Activated CD8-positive, alpha-beta memory T cell treated with anti-CD3 and anti-CD28 coated beads for 48 hours (primary cell): ENCODE measurements around the gene ABCC6.
"Not testable (repeated sequence)": the region's sequence is repeated elsewhere in the genome, so short reads cannot be mapped to it uniquely, and the experiment has no call there.

Experiments used
- DNase-seq, 3 experiments: peaks; one replicate each; pipeline ENCODE4 v3.0.0-alpha.2; 2020; ENCODE audit warnings: low read depth in 2 of 3, low spot score in 2 of 3

ABCC6 gene

DNA sequence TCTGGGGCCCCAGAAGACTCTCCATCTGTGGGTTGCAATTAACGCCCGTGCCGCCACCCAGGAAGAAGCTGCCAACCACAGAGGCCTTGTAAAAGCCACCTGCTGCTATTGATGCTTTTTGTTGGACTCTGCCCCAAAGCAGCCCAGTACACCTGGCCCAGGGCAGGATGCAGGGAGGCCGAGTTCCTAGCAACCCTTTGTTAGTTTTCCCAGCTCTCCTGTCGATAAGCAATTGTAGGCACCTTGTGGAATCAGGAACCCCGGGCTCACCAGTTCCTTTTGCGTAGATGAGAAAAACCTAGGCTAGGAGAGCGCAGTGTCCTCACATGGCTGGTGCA lies 103.3 kb downstream of the ABCC6 start:
- DNase-seq = no peak

DNA sequence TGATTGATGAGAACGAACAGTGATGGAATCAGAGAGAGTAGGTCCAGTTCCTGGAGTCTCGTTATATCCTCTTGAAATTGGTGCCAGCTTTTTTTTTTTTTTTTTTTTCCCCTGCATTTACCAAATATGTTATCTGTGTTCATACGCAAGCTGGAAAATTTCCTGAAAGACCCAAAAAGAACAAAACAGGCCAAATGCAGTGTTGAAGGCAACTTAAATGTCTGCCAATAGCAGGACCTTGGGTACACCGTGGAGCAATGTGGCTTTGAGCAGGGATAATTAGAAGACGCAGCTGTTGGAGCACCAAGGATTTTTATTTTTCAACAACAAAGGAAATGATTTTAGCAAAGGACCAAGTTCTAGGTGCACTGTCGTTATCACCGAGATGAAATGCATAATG lies 105.0 kb downstream of the ABCC6 start:
- DNase-seq = no peak

DNA sequence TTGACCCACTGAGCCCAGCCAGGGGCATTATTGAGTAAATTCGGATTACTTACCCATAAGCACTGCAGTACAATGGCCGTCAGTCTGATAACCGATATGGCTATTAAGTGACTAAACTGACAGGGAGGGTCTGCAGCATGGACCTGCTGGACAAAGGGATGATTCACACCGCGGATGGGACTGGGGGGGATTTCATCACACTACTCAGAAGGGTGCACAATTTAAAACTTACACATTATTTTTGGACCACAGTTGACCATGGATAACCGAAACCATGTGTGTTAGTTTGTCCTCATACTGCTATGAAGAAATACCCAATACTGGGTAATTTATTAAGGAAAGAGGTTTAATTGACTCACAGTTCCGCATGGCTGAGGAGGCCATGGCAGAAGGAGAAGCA lies 106.5 kb downstream of the ABCC6 start:
- DNase-seq = no peak

DNA sequence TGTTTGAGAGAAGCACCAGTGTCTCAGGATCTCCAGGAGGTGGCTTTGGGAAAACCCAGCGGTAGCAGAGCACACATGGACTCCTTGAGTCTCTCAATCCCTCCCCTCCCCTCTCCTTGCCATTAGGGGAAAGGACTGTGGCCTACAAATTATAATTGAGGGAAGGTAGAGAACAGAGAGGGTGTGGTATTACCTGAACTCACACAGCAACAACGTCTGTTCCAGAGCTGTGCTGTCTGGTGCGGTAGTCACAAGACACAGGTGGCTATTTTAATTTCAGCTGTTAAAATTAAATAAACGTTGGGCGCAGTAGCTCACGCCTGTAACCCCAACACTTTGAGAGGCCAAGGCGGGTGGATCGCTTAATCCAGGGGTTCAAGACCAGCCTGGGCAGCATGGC lies 110.2 kb downstream of the ABCC6 start:
- no peak for DNase-seq

DNA sequence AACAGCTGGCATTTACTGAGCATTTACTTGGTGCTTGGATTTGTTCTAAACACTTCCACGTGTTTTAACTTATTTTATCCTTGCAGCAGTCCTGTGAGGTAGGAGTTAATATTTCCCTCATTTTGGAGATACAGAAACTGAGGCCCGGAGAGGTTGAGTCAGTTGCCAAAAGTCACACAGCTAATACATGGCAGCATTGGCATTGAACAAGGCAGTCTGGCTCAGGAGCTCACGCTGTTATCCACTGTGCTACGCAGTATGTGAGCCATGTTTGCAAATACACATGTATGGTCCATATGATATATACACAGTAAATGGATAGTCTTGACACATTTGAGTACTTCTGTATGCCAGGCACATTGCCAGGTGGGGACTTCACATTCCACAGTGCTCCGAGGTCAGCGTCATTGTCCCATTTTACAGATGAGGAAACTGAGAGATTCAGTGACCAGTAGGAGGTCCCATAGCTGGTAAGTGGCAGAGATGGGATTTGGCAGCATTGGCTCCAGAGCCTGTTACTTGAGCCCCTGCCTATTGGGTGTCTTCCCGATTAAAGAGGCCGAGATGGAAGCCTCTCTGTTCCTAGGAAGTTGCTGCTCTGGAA lies 110.7 kb downstream of the ABCC6 start:
- no peak for DNase-seq

DNA sequence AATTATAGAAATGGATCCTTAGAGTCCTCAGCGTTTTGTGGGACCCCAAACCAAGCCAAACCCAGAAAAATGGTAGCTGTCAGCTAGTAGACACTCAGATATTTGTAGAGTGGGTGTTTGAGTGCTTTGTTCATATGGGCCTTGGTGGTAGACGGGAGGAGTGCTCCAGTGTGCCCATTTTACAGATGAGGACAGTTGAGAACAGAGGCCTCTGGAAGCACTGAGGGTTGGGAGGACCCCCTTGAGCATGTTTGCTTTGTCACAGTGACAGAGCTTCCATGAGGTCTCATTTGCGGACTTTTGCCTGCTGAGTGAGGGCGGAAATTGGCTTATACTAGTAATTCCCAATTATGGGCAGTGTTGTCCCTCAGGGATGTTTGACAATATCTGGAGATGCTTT lies 111.7 kb downstream of the ABCC6 start:
- DNase-seq = no peak

DNA sequence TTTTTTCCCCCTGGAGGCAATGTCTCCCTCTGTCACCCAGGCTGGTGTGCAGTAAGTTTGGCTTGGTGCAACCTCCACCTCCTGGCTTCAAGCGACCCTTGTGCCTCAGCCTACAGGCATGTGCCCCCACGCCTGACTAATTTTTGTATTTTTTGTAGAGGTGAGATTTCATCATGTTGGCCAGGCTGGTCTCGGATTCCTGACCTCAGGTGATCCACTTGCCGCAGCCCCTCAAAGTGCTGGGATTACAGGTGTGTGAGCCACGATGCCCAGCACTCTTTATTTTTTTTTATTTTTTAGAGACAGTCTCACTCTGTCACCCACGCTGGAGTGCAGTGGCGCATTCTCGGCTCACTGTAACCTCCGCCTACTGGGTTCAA lies 113.2 kb downstream of the ABCC6 start:
- no peak for DNase-seq

DNA sequence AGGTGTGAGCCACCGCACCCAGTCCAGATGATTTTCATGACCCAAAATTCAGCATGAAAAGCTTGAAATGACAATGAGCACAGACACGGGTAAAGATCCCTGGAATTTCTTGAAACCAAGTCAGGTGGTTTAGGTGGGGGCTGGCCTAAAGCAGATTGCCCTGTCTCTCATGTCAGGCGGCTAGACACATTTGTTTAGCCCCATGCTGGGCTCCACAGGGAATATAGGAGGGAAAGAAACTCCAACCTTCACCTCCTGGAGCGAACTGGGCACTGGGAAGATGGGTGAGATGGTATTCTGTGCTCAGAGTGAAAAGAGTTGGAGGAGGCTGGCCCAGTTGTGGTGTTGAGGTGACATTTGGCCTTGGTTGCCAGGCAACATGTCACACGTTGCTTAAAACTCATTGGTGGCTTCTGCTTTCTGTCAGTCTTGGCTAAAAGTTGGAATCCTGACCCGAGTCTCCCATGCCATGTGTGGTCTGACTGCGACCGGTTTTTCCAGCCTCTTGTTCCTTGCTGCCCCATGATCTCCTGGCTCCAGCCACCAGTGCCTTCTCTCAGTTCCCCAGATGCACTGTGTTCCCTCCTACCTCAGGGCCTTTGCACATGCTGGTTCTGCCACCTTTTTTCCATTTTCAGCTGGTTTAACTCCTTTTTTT lies 113.7 kb downstream of the ABCC6 start:
- no peak for DNase-seq

DNA sequence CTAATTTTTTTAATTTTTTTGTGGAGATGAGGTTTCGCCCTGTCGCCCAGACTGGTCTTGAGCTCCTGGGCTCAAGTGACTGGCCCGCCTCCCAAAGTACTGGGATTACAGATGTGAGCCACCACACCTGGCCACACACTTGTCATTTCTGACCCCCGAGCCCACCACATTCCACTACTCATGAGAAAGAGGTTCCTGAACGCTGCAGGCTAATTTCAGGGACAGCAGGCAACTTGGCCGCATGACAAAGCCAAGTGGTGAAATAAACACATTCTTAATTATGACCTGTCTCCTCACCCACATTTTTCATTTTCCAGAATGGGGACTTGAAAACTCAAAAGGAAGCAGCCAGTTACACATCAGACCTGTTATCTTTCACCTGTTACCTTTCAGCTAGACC lies 114.5 kb downstream of the ABCC6 start:
- DNase-seq = no peak

DNA sequence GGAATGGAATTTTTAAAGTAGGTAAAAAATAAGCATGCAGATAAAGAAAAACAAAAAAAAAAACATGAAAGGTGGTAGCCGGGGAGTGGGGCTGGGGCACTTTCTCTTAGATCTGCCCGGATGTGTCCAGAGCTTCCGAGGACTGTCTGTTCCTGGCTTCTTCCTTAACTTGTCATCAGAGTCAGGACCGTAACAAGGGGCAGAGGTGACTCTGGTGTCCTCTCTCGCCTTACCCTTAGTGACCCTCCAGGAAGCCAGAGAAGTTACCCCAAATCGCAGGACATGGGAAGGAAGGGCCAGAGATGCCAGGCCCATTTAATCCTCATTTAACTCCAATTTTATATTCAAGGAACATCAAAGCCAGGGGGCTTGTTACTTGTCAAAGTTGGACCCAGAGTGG lies 115.5 kb downstream of the ABCC6 start:
- DNase-seq = no peak

DNA sequence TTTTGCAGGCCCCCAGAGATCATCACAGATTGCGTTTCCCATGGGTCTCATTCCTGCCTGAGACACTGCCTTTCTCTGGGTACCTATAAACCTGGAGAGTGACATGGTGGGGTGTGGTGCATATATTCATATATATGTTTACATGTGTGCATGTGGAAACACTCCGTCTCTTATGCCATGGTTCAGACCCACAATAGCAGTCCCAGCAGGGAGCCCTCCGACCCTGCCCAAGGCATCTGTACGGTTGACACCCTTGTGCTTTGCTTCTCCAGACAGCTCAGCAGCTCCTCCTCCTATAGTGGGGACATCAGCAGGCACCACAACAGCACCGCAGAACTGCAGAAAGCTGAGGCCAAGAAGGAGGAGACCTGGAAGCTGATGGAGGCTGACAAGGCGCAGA lies 116.8 kb downstream of the ABCC6 start:
- DNase-seq = no peak

DNA sequence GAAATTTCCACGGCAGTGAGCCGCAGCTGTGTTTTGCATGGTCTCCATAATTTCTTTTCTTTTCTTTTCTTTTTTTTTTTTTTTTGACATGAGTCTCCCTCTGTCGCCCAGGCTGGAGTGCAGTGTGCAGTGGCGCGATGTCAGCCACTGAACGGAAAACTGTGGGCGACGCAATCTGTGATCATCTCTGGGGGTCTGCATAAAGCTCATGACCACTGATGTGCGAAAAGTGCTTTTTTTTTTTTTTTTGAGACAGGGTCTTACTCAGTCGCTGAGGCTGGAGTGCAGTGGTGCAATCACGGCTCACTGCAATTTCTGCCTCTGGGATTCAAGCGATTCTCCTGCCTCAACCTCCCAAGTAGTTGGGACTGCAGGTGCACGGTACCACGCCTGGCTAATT lies 117.6 kb downstream of the ABCC6 start:
- DNase-seq = no peak

DNA sequence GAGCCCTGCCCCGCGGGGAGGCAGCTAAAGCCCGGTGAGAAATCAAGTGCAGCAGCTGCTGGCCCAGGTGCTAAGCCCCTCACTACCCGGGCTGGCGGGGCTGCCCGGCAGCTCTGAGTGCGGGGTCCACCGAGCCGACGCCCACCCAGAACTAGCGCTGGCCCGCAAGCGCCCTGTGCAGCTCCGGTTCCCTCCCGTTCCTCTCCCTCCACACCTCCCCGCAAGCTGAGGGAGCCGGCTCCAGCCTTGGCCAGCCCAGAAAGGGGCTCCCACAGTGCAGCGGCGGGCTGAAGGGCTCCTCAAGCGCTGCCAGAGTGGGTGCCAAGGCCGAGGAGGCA lies 118.5 kb downstream of the ABCC6 start:
- not testable (repeated sequence) for DNase-seq

DNA sequence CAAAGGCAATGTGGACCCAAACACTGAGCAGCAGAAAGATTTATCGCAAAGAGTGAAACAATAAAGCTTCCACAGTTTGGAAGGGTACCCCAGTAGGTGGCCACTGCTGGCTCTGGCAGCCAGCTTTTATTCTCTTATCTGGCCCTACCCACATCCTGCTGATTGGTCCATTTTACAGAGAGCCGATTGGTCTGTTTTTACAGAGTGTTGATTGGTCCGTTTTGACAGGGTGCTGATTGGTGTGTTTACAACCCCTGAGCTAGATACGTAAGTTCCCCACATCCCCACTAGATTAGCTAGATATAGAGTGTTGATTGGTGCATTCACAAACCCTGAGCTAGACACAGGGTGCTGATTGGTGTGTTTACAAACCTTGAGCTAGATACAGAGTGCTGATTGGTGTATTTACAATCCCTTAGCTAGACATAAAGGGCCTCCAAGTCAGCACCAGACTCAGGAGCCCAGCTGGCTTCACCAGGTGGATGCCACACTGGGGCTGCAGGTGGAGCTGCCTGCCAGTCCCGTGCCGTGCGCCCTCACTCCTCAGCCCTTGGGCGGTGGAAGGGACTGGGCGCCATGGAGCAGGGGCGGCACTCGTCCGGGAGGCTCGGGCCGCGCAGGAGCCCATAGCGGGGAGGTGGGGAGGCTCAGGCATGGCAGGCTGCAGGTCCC lies 119.0 kb downstream of the ABCC6 start:
- DNase-seq = not testable (repeated sequence)

DNA sequence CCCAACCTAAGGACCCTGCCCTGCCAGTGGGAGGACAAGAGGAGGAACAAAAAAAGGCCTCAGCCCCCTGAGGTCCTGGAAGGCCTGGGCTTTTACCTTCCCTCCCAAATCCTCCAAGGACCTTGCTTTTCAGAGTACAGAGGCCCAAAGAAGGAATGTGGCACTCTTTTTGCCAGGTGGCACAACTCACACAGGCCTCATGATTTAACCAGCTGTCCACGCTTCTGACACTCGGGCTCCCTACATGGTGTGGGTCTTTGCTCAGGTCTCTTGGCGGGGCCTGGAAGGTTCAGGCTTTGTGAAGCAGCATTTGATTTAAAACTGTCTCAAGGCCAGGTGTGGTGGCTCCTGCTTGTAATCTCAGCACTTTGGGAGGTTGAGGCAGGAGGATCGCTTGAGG lies 120.6 kb downstream of the ABCC6 start:
- no peak for DNase-seq

DNA sequence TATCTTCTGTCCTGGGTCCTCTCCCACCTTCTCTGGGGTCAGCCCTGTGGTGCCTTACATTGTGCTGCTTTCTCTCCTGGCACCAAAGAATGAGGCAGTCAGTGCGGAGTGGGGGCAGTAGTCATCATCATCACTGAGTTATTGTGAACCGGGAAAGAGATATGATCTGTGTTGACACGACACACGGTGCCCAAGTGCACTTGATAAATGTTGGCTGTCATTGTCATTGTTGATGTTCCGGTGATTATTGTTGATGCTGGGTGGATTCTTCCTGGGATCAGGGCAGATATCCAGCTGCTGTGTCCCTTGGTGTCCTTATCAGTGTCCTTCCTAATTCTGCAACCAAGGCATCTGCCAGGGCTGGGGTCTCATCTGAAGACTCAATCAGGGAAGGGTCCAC lies 121.7 kb downstream of the ABCC6 start:
- no peak for DNase-seq

DNA sequence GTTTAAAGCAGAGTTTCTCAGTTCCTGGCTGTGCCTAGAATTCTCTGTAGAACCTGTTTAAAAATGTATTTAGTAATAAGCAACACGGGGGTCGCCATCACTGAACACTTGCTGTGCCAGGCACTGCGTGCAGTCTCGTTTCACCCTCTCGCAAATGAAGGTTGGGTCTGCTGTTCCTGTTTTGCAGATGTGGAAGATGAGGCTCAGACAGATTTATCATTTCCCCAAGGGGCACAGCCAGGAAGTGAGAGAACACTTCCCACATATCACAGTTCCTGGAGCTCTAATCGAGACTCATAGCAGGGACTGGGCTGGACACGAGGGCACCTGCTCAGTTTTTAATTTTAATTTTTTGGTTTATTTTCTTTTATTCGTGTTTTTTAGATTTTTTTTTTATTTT lies 122.7 kb downstream of the ABCC6 start:
- DNase-seq = no peak

DNA sequence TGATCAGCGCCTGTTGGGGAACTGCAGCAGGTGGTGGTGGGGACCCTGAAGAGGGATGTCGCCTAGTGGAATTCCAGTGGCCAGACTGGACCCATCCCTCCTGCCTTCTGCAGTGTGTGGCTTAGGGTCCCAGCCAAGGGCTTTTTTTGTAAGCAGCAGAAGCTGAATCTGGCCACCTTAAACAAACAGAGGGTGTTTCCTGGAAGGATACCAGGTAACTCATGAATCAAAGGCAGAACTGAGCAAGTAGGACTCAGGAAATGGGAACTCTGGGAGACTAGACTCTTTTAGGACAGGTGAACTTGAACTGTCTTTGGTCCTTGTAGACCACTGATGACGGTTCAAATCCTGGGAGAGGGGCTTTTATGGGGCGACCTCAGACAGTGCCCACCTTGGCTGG lies 124.0 kb downstream of the ABCC6 start:
- DNase-seq = no peak
